Activated CD4-positive, alpha-beta T cell treated with anti-CD3 and anti-CD28 coated beads, Interleukin-2, amount 50 U/mL, for 4 hours (primary cell): ENCODE measurements around the gene IL20RB.

Experiments
- DNase-seq, 2 experiments: peaks; one replicate each; pipeline ENCODE4 v3.0.0-alpha.2; 2020

The IL20RB gene

GRCh38 chr3:137046747-137047146 is 89.0 kb downstream of the IL20RB start:
- no peak for DNase-seq

- no peak for DNase-seq
Measured at GRCh38 chr3:137047240-137047639, 89.5 kb downstream of the IL20RB start.

DNA sequence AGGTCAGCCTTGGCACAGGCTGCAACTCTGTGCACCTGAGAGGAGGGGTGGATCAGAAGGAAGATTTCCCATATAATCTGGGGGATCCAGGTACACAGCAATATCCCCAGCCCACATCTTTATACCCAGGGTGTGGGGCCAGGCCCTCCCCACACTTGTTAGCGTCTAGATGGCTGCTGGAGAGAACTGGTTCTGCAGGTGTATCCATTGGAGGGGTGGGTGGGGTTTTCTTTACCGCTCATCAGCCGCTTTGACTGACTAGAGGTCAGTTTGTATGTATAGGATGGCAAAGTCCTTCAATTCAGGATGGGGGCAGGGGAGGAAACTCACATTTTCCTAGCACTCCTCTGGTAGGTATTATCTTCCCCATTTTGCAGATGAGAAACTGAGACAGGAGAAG is 92.5 kb downstream of the IL20RB start:
- no peak for DNase-seq

- no peak for DNase-seq
Measured at GRCh38 chr3:137052298-137052697, 94.5 kb downstream of the IL20RB start.
